Activated CD4-positive, alpha-beta T cell treated with anti-CD3 and anti-CD28 coated beads, Interleukin-2, amount 50 U/mL, for 16 hours (primary cell): Measurements from ENCODE around the gene SPATA20.

Experiments
- DNase-seq: peaks from one replicate; pipeline ENCODE4 v3.0.0-alpha.2; 2020

The SPATA20 gene

GRCh38 chr17:50581316-50581715, 34.3 kb downstream of the SPATA20 start:
- no peak for DNase-seq

GRCh38 chr17:50582741-50583140, 35.8 kb downstream of the SPATA20 start:
- DNase-seq = no peak

GRCh38 chr17:50583641-50584040, 36.7 kb downstream of the SPATA20 start:
- DNase-seq = no peak

- no peak for DNase-seq
Observed at GRCh38 chr17:50584116-50584515, 37.1 kb downstream of the SPATA20 start.

- no peak for DNase-seq
Observed at GRCh38 chr17:50584749-50585148, 37.8 kb downstream of the SPATA20 start.

- no peak for DNase-seq
Observed at GRCh38 chr17:50585346-50585745, 38.4 kb downstream of the SPATA20 start.

- no peak for DNase-seq
Observed at GRCh38 chr17:50585891-50586290, 38.9 kb downstream of the SPATA20 start.

GRCh38 chr17:50586421-50587247, 39.7 kb downstream of the SPATA20 start:
- no peak for DNase-seq

GRCh38 chr17:50587571-50587970, 40.6 kb downstream of the SPATA20 start:
- no peak for DNase-seq

- no peak for DNase-seq
Observed at GRCh38 chr17:50588391-50589049, 41.5 kb downstream of the SPATA20 start.

GRCh38 chr17:50589095-50589705, 42.2 kb downstream of the SPATA20 start:
- DNase-seq = no peak

- DNase-seq = no peak
Observed at GRCh38 chr17:50590946-50591737, 44.2 kb downstream of the SPATA20 start.

GRCh38 chr17:50593321-50593720, 46.3 kb downstream of the SPATA20 start:
- DNase-seq = no peak

GRCh38 chr17:50594128-50594823, 47.3 kb downstream of the SPATA20 start:
- DNase-seq = no peak

- no peak for DNase-seq
Observed at GRCh38 chr17:50594892-50595291, 47.9 kb downstream of the SPATA20 start.

- DNase-seq = no peak
Observed at GRCh38 chr17:50596191-50597037, 49.4 kb downstream of the SPATA20 start.

GRCh38 chr17:50598487-50598886, 51.5 kb downstream of the SPATA20 start:
- no peak for DNase-seq

GRCh38 chr17:50599606-50600005, 52.6 kb downstream of the SPATA20 start:
- no peak for DNase-seq

- no peak for DNase-seq
Observed at GRCh38 chr17:50601823-50602375, 54.9 kb downstream of the SPATA20 start.

- DNase-seq = no peak
Observed at GRCh38 chr17:50602836-50603235, 55.9 kb downstream of the SPATA20 start.

GRCh38 chr17:50603340-50603739, 56.4 kb downstream of the SPATA20 start:
- DNase-seq = no peak
